ENCODE data around the gene TMEM115. TPM values are rescaled to one million over a fixed set of nuclear protein-coding genes. Genes with fewer than 3 reads are reported as not detected.
A peak's percentile ranks its signal among the peaks of the same experiment; 100 is the strongest.

Gene TMEM115
- total and polyA plus RNA-seq, 11 donors: 20.5 to 57.3 (median 28.9) TPM

GRCh38 chr3:50336452-50337174 is 22.7 kb downstream of the TMEM115 start:
- 0 to 1% (median 0%) methylated on average over 20 to 31 of the region's 31 CpGs for WGBS, 4 donors
- DNase-seq (no peak), ATAC-seq (peak in 2 of 4 donors; percentile 0)
- Histone ChIP-seq H3K27me3 (peaks cover 0 to 4% (median 0%) of the 10 kb centered on the region in 9 donors), H3K4me3 (peak overlapping the region; percentile 70 to 97 (median 92)), H3K9me3 (no peaks in the 10 kb centered on the region), H3K4me1 (peaks cover 13 to 87% (median 73%) of the 10 kb centered on the region in 12 donors), H3K36me3 (peaks cover 0 to 32% (median 8%) of the 10 kb centered on the region in 9 donors), H3K27ac (peak overlapping the region; percentile 92 to 100 (median 98))
- intact Hi-C loops (cut with DNase I): loop anchor here in 1 of 10 donors (1.0 kb wide), 1 partner anchor 33 kb away; the partner anchor contains the start of gene HYAL1
- no peak for TF ChIP-seq POLR2A (IDR thresholded peaks at IDR 0.05)
- TF ChIP-seq CTCF (IDR thresholded peaks at IDR 0.05): no peak

GRCh38 chr3:50334339-50335075 is 24.8 kb downstream of the TMEM115 start:
- DNase-seq: no peak
- TF ChIP-seq POLR2A (IDR thresholded peaks at IDR 0.05) (no peak), CTCF (IDR thresholded peaks at IDR 0.05) (no peak)
- peak in 1 of 4 donors; percentile 1 for ATAC-seq
- intact Hi-C loops (cut with DNase I): no loop called here
- H3K9me3 ChIP-seq: no peaks in the 10 kb centered on the region
- WGBS, 4 donors: 34 to 60% (median 49%) methylated on average over 5 of the region's 5 CpGs
- H3K4me3 ChIP-seq: peak overlapping the region in 11 of 12 donors; percentile 5 to 97 (median 92)
- H3K27ac ChIP-seq: peak overlapping the region; percentile 92 to 100 (median 98)
- peaks cover 0 to 53% (median 29%) of the 10 kb centered on the region in 9 donors for H3K36me3 ChIP-seq
- H3K27me3 ChIP-seq: no peaks in the 10 kb centered on the region
- peaks cover 8 to 66% (median 56%) of the 10 kb centered on the region in 12 donors for H3K4me1 ChIP-seq

GRCh38 chr3:50333744-50334328 is 25.5 kb downstream of the TMEM115 start:
- DNase-seq (peak; percentile 66 to 87 (median 86)), ATAC-seq (peak; percentile 45 to 70 (median 46))
- Histone ChIP-seq H3K27me3 (no peaks in the 10 kb centered on the region), H3K36me3 (peaks cover 0 to 59% (median 34%) of the 10 kb centered on the region in 9 donors), H3K4me1 (peaks cover 8 to 61% (median 52%) of the 10 kb centered on the region in 12 donors), H3K9me3 (no peaks in the 10 kb centered on the region), H3K4me3 (peak overlapping the region in 11 of 12 donors; percentile 5 to 97 (median 92)), H3K27ac (peak overlapping the region; percentile 92 to 100 (median 98))
- TF ChIP-seq POLR2A (IDR thresholded peaks at IDR 0.05): peak in 1 of 2 donors; percentile 58
- no peak for TF ChIP-seq CTCF (IDR thresholded peaks at IDR 0.05)
- intact Hi-C loops (cut with DNase I): no loop called here
- WGBS, 4 donors: 37 to 49% (median 43%) methylated on average over 12 of the region's 12 CpGs

Measured in heart left ventricle (tissue), 16 donors.